ENCODE data around the gene CAPN13. TPM values are rescaled to one million over a fixed set of nuclear protein-coding genes. Genes with fewer than 3 reads are reported as not detected.

The CAPN13 gene
- total RNA-seq, 1 experiment from 2014 or later, result not detected

Small RNA genes lying within 50 kb of the gene (small RNA-seq; reads per million reads assigned to genes)
- gene AC092569.1, result not detected
